ENCODE measurements around the gene ADCK1.
"Not testable (repeated sequence)": the region's sequence is repeated elsewhere in the genome, so short reads cannot be mapped to it uniquely, and the experiment has no call there.

The ADCK1 gene

DNA sequence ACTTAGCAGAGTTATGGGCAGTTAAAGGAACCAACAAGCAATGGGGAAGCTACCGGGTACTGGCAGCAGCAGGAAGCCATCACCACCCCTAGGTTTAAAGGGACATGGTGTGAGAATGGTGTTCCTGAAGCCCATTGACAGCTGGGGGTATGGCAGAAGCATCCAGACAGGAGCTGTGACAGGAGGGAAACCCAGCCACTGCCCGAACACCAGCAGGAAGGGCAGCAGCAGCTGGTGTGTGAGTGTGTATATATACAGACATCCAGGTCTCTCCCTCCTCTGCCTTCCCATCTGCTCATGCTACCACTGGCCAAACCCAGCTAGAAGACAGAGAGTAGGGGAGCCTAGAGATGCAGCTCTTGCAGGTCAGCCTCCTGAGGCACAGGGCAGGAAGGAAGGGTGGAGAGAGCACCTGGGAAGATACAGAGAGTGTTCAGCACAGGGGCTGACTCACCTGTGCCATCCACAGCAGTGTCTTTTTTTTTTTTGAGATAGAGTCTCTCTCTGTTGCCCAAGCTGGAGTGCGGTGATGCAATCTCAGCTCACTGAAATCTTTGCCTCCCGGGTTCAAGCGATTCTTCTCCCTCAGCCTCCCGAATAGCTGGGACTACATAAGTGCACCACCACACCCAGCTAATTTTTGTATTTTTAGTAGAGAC, 9.2 kb upstream of the ADCK1 start:
- H3K36me3 Mint-ChIP-seq (ENCODE audit: insufficient read depth), result no peaks in the 10 kb centered on the region
- H3K27me3 Mint-ChIP-seq, result peaks cover 34% of the 10 kb centered on the region
- H3K9me3 Mint-ChIP-seq, result no peaks in the 10 kb centered on the region
- no peak overlapping the region for H3K4me3 Mint-ChIP-seq
- no peak overlapping the region for H3K27ac Mint-ChIP-seq (ENCODE audit: low read depth)
- ATAC-seq (replicated peaks; ENCODE audit: extremely low read depth, poor library complexity, severe bottlenecking) (no peak), DNase-seq (ENCODE audit: low spot score in 2 of 2) (no peak)
- H3K4me1 Mint-ChIP-seq, result no peaks in the 10 kb centered on the region

DNA sequence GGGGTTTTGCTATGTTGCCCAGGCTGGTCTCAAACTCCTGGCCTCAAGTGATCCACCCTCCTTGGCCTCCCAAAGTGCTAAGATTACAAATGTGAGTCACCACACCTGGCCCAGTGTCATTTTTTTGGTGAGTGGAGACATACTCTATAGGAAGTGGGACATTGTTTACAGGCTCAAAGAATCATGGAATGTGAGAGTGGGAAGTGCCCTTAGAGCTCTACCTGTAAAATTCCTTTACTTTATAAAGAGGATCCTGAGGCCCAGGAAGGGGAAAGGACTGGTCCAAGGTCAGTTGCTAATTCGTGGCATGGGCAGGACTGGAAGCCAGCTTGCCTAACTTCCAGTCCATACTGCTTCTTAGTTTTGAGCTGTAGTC, 8.7 kb upstream of the ADCK1 start:
- H3K9me3 Mint-ChIP-seq, result no peaks in the 10 kb centered on the region
- no peak for DNase-seq (ENCODE audit: low spot score in 2 of 2)
- H3K27ac Mint-ChIP-seq (ENCODE audit: low read depth), result no peak overlapping the region
- H3K36me3 Mint-ChIP-seq (ENCODE audit: insufficient read depth), result no peaks in the 10 kb centered on the region
- H3K27me3 Mint-ChIP-seq, result peaks cover 34% of the 10 kb centered on the region
- H3K4me1 Mint-ChIP-seq, result no peaks in the 10 kb centered on the region
- H3K4me3 Mint-ChIP-seq, result no peak overlapping the region
- no peak for ATAC-seq (replicated peaks; ENCODE audit: extremely low read depth, poor library complexity, severe bottlenecking)

- H3K36me3 Mint-ChIP-seq (ENCODE audit: insufficient read depth); H3K4me3 Mint-ChIP-seq; ATAC-seq (replicated peaks; ENCODE audit: extremely low read depth, poor library complexity, severe bottlenecking); DNase-seq (ENCODE audit: low spot score in 2 of 2); H3K9me3 Mint-ChIP-seq; H3K27ac Mint-ChIP-seq (ENCODE audit: low read depth); H3K4me1 Mint-ChIP-seq: not testable (repeated sequence)
- peaks cover 29% of the 10 kb centered on the region for H3K27me3 Mint-ChIP-seq
Observed at GRCh38 chr14:77793255-77793654, 6.7 kb upstream of the ADCK1 start.

- Mint-ChIP-seq H3K9me3 (no peaks in the 10 kb centered on the region), H3K36me3 (ENCODE audit: insufficient read depth) (no peaks in the 10 kb centered on the region), H3K4me1 (no peaks in the 10 kb centered on the region), H3K4me3 (no peak overlapping the region), H3K27me3 (peaks cover 24% of the 10 kb centered on the region), H3K27ac (ENCODE audit: low read depth) (no peak overlapping the region)
- ATAC-seq (replicated peaks; ENCODE audit: extremely low read depth, poor library complexity, severe bottlenecking), result no peak
- DNase-seq (ENCODE audit: low spot score in 2 of 2), result no peak
Observed at GRCh38 chr14:77794357-77794756, 5.6 kb upstream of the ADCK1 start.

GRCh38 chr14:77799456-77799855, 453 bp upstream of the ADCK1 start:
- H3K27ac Mint-ChIP-seq (ENCODE audit: low read depth); H3K9me3 Mint-ChIP-seq; H3K36me3 Mint-ChIP-seq (ENCODE audit: insufficient read depth); H3K4me1 Mint-ChIP-seq; H3K27me3 Mint-ChIP-seq; ATAC-seq (replicated peaks; ENCODE audit: extremely low read depth, poor library complexity, severe bottlenecking); DNase-seq (ENCODE audit: low spot score in 2 of 2): not testable (repeated sequence)
- peak overlapping the region; percentile 85 for H3K4me3 Mint-ChIP-seq

DNA sequence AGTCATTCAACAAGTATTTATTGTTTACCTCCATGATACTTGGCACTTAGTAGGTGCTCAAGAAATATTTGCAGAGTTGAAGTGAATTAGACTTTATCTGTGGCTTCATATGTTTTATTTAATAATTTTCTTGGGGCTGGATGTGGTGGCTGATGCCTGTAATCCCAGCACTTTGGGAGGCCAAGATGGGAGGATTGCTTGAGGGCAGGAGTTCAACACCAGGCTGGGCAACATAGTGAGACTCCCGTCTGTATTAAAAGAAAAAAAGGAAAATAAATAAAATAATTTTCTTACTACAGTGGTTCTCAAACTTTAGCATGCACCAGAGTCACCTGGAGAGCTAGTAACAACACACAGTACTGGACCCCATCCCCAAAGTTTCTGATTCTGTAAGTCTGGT, 905 bp downstream of the ADCK1 start:
- peak overlapping the region; percentile 57 for H3K27ac Mint-ChIP-seq (ENCODE audit: low read depth)
- H3K36me3 Mint-ChIP-seq (ENCODE audit: insufficient read depth), result peaks cover 5% of the 10 kb centered on the region
- no peak for DNase-seq (ENCODE audit: low spot score in 2 of 2)
- ATAC-seq (replicated peaks; ENCODE audit: extremely low read depth, poor library complexity, severe bottlenecking), result no peak
- H3K4me1 Mint-ChIP-seq, result peaks cover 5% of the 10 kb centered on the region
- H3K27me3 Mint-ChIP-seq, result no peaks in the 10 kb centered on the region
- no peaks in the 10 kb centered on the region for H3K9me3 Mint-ChIP-seq
- peak overlapping the region; percentile 85 for H3K4me3 Mint-ChIP-seq

DNA sequence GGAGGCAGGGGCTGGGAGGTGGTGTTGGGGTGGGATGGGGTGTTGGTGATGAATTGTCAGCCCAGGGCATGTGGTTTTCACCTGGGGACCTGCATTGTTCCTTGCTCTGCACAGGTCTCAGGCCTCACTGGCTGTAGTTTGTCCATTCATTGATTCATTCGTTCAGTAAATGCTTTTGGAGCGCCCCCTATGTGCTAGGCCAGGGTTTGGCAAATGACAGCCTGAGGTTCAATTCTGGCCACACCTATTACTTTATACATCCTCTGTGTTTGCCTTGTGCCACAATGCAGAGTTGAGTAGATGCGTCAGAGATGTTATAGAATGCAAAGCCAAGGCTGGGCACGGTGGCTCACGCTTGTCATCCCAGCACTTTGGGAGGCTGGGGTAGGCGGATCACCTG, 4.7 kb downstream of the ADCK1 start:
- Mint-ChIP-seq H3K4me3 (no peak overlapping the region), H3K4me1 (peaks cover 5% of the 10 kb centered on the region), H3K27ac (ENCODE audit: low read depth) (no peak overlapping the region), H3K36me3 (ENCODE audit: insufficient read depth) (peaks cover 5% of the 10 kb centered on the region), H3K9me3 (no peaks in the 10 kb centered on the region), H3K27me3 (no peaks in the 10 kb centered on the region)
- DNase-seq (ENCODE audit: low spot score in 2 of 2) (no peak), ATAC-seq (replicated peaks; ENCODE audit: extremely low read depth, poor library complexity, severe bottlenecking) (no peak)

DNA sequence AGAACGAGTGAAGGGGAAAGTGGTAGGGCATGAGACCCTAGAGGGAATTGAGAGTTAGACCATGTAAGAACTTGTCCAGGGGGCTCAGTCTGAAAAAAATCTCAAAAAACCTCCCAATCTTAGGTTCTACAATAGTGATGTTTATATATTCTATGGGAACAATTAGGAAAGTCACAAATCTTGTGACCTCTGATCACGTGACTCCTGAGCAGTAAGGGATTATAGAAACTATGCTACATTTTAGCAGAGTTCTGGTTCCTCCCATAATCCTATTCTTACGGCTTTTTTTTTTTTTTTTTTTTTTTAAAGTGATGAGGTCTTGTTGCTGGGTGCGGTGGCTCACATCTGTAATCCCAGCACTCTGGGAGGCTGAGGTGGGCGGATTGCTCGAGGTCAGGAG, 5.8 kb downstream of the ADCK1 start:
- H3K4me3 Mint-ChIP-seq, result no peak overlapping the region
- no peaks in the 10 kb centered on the region for H3K27me3 Mint-ChIP-seq
- DNase-seq (ENCODE audit: low spot score in 2 of 2), result no peak
- H3K9me3 Mint-ChIP-seq, result no peaks in the 10 kb centered on the region
- H3K4me1 Mint-ChIP-seq, result no peaks in the 10 kb centered on the region
- no peak overlapping the region for H3K27ac Mint-ChIP-seq (ENCODE audit: low read depth)
- no peaks in the 10 kb centered on the region for H3K36me3 Mint-ChIP-seq (ENCODE audit: insufficient read depth)
- ATAC-seq (replicated peaks; ENCODE audit: extremely low read depth, poor library complexity, severe bottlenecking), result no peak

- no peak overlapping the region for H3K27ac Mint-ChIP-seq (ENCODE audit: low read depth)
Observed at GRCh38 chr14:77808250-77808649, 8.3 kb downstream of the ADCK1 start.

GRCh38 chr14:77809011-77809410, 9.1 kb downstream of the ADCK1 start:
- no peak overlapping the region for H3K4me3 Mint-ChIP-seq
- peaks cover 1% of the 10 kb centered on the region for H3K36me3 Mint-ChIP-seq (ENCODE audit: insufficient read depth)
- DNase-seq (ENCODE audit: low spot score in 2 of 2) (no peak), ATAC-seq (replicated peaks; ENCODE audit: extremely low read depth, poor library complexity, severe bottlenecking) (no peak)
- no peak overlapping the region for H3K27ac Mint-ChIP-seq (ENCODE audit: low read depth)
- H3K4me1 Mint-ChIP-seq, result no peaks in the 10 kb centered on the region
- H3K9me3 Mint-ChIP-seq, result no peaks in the 10 kb centered on the region
- H3K27me3 Mint-ChIP-seq, result no peaks in the 10 kb centered on the region

More at GRCh38 chr14:77808250-77808649, 8.3 kb downstream of the ADCK1 start:
- Mint-ChIP-seq H3K4me3 (no peak overlapping the region), H3K4me1 (no peaks in the 10 kb centered on the region), H3K27me3 (no peaks in the 10 kb centered on the region), H3K36me3 (ENCODE audit: insufficient read depth) (no peaks in the 10 kb centered on the region), H3K9me3 (no peaks in the 10 kb centered on the region)
- DNase-seq (ENCODE audit: low spot score in 2 of 2), result no peak
- ATAC-seq (replicated peaks; ENCODE audit: extremely low read depth, poor library complexity, severe bottlenecking), result no peak

DNA sequence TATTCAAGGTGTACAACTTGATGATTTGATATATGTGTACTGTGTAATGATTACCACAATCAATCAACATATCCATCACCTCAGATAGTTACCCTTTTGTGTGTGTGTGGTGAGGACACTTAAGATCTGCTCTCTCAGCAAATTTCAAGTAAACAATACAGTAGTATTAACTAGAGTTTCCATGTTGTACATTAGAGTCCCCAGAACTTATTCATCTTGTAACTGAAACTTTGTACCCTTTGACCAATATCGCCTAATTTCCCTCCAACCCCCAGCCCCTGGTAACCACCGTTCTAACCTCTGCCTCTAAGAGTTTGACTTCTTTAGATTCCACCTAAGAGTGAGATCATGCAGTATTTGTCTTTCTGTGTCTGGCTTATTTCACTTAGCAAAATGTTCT, 12.1 kb downstream of the ADCK1 start:
- no peak for DNase-seq (ENCODE audit: low spot score in 2 of 2)
- Mint-ChIP-seq H3K27ac (ENCODE audit: low read depth) (no peak overlapping the region), H3K9me3 (no peaks in the 10 kb centered on the region), H3K4me1 (no peaks in the 10 kb centered on the region), H3K4me3 (no peak overlapping the region), H3K27me3 (no peaks in the 10 kb centered on the region), H3K36me3 (ENCODE audit: insufficient read depth) (peaks cover 3% of the 10 kb centered on the region)
- no peak for ATAC-seq (replicated peaks; ENCODE audit: extremely low read depth, poor library complexity, severe bottlenecking)

- not testable (repeated sequence) for H3K36me3 Mint-ChIP-seq (ENCODE audit: insufficient read depth); ATAC-seq (replicated peaks; ENCODE audit: extremely low read depth, poor library complexity, severe bottlenecking); H3K27ac Mint-ChIP-seq (ENCODE audit: low read depth); H3K4me3 Mint-ChIP-seq; H3K27me3 Mint-ChIP-seq; H3K4me1 Mint-ChIP-seq; H3K9me3 Mint-ChIP-seq; DNase-seq (ENCODE audit: low spot score in 2 of 2)
Observed at GRCh38 chr14:77812682-77813081, 12.8 kb downstream of the ADCK1 start.

DNA sequence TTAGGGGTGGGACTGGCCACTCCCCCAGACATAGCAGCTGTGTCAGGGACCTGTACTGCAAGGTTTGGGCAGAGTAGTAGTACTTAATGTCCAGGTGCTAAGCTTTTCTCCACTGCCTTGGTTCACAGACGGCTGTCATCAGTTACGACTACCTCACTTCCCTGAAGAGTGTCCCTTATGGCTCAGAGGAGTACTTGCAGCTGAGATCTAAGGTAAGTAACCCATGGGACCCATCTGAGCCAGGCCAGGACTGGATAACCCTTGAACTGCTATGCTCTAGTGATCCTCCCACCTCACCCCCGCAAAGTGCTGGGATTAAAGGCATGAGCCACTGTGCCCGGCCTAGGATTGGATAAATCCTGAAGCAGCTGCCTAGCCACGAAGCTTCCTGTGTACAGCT, 22.4 kb downstream of the ADCK1 start:
- DNase-seq (ENCODE audit: low spot score in 2 of 2), result no peak
- Mint-ChIP-seq H3K4me3 (no peak overlapping the region), H3K36me3 (ENCODE audit: insufficient read depth) (peaks cover 8% of the 10 kb centered on the region)

DNA sequence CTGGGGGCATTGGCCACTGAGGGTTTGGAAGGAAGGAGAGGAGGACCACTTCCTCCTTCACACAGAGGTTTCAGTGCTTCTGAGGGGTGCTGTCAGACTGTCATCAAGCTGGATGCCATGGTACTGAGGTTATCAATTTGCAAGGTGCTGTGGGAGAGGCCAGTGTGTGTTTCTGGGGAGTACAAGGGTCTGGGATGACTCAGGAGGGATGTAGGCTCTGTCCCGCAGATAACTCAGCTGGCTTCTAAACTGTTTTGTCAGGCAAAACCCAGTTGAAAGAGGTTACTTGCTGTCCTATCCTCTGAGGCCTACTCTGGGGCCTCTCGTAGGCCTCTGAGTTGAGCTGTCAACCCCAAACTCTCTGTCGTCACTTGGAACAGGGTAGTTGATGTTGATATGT, 22.8 kb downstream of the ADCK1 start:
- peaks cover 8% of the 10 kb centered on the region for H3K36me3 Mint-ChIP-seq (ENCODE audit: insufficient read depth)
- no peak for DNase-seq (ENCODE audit: low spot score in 2 of 2)
- no peak for ATAC-seq (replicated peaks; ENCODE audit: extremely low read depth, poor library complexity, severe bottlenecking)
- no peak overlapping the region for H3K4me3 Mint-ChIP-seq
- no peak overlapping the region for H3K27ac Mint-ChIP-seq (ENCODE audit: low read depth)
- no peaks in the 10 kb centered on the region for H3K4me1 Mint-ChIP-seq
- no peaks in the 10 kb centered on the region for H3K9me3 Mint-ChIP-seq
- H3K27me3 Mint-ChIP-seq, result no peaks in the 10 kb centered on the region

More for the DNA sequence above, 22.4 kb downstream of the ADCK1 start:
- Mint-ChIP-seq H3K9me3 (no peaks in the 10 kb centered on the region), H3K4me1 (no peaks in the 10 kb centered on the region), H3K27me3 (no peaks in the 10 kb centered on the region), H3K27ac (ENCODE audit: low read depth) (no peak overlapping the region)
- no peak for ATAC-seq (replicated peaks; ENCODE audit: extremely low read depth, poor library complexity, severe bottlenecking)
